Measurements from ENCODE around the gene AMIGO3. TPM values are rescaled to one million over a fixed set of nuclear protein-coding genes. Genes with fewer than 3 reads are reported as not detected.
"Not testable (repeated sequence)": the region's sequence is repeated elsewhere in the genome, so short reads cannot be mapped to it uniquely, and the experiment has no call there.

The AMIGO3 gene
- total RNA-seq (2014; rRNA removed; shearing (Covaris generic); ENCODE audit: low replicate concordance): 2.1 TPM in 1 of 2 replicates, not detected in the other

GRCh38 chr3:49719214-49719884 is at the start of gene AMIGO3:
Gene AMIGO3 (minus strand): TSS chr3:49719684. CDS start chr3:49719465, 219 bp downstream.
- Histone ChIP-seq H3K27me3 (no peaks in the 10 kb centered on the region), H3K4me3 (no peak within 1 kb of the TSS), H3K9me3 (no peaks in the 10 kb centered on the region), H3K36me3 (peaks cover 3% of the 10 kb centered on the region; the same call in 1 of the 2 replicates)
- DNase-seq: peak; percentile 74

GRCh38 chr3:49763981-49764380 is 44.5 kb upstream of the AMIGO3 start:
- DNase-seq: no peak
- Histone ChIP-seq H3K27me3 (no peaks in the 10 kb centered on the region), H3K4me3 (no peak overlapping the region)

GRCh38 chr3:49761661-49762060 is 42.2 kb upstream of the AMIGO3 start:
- H3K9me3 ChIP-seq: no peaks in the 10 kb centered on the region
- H3K27me3 ChIP-seq: no peaks in the 10 kb centered on the region
- H3K4me3 ChIP-seq: no peak overlapping the region
- H3K36me3 ChIP-seq: no peaks in the 10 kb centered on the region
- DNase-seq: no peak

More at GRCh38 chr3:49763981-49764380, 44.5 kb upstream of the AMIGO3 start:
- Histone ChIP-seq H3K36me3 (no peaks in the 10 kb centered on the region), H3K9me3 (no peaks in the 10 kb centered on the region)

- H3K4me3 ChIP-seq: no peak overlapping the region
- DNase-seq: no peak
- H3K27me3 ChIP-seq: no peaks in the 10 kb centered on the region
- no peaks in the 10 kb centered on the region for H3K9me3 ChIP-seq
- no peaks in the 10 kb centered on the region for H3K36me3 ChIP-seq
These were observed 39.7 kb upstream of the AMIGO3 start for GRCh38 chr3:49759226-49759625.

GRCh38 chr3:49757197-49757596 is 37.7 kb upstream of the AMIGO3 start:
- no peak overlapping the region for H3K4me3 ChIP-seq
- H3K27me3 ChIP-seq: no peaks in the 10 kb centered on the region
- H3K36me3 ChIP-seq: no peaks in the 10 kb centered on the region
- H3K9me3 ChIP-seq: no peaks in the 10 kb centered on the region
- no peak for DNase-seq

- H3K9me3 ChIP-seq: no peaks in the 10 kb centered on the region
- H3K27me3 ChIP-seq: no peaks in the 10 kb centered on the region
- H3K4me3 ChIP-seq: no peak overlapping the region
- no peaks in the 10 kb centered on the region for H3K36me3 ChIP-seq
- no peak for DNase-seq
These were observed 36.6 kb upstream of the AMIGO3 start for GRCh38 chr3:49756036-49756435.

- DNase-seq: no peak
- Histone ChIP-seq H3K27me3 (no peaks in the 10 kb centered on the region), H3K9me3 (no peaks in the 10 kb centered on the region), H3K36me3 (no peaks in the 10 kb centered on the region), H3K4me3 (no peak overlapping the region)
These were observed 35.1 kb upstream of the AMIGO3 start for GRCh38 chr3:49754536-49754935.

GRCh38 chr3:49751501-49751900 is 32.0 kb upstream of the AMIGO3 start:
- no peak for DNase-seq
- no peaks in the 10 kb centered on the region for H3K27me3 ChIP-seq

GRCh38 chr3:49750056-49750455 is 30.6 kb upstream of the AMIGO3 start:
- H3K36me3 ChIP-seq: no peaks in the 10 kb centered on the region
- DNase-seq: no peak
- no peaks in the 10 kb centered on the region for H3K9me3 ChIP-seq
- H3K4me3 ChIP-seq: no peak overlapping the region
- no peaks in the 10 kb centered on the region for H3K27me3 ChIP-seq

More at GRCh38 chr3:49751501-49751900, 32.0 kb upstream of the AMIGO3 start:
- Histone ChIP-seq H3K36me3 (no peaks in the 10 kb centered on the region), H3K9me3 (no peaks in the 10 kb centered on the region), H3K4me3 (no peak overlapping the region)

GRCh38 chr3:49748874-49749273 is 29.4 kb upstream of the AMIGO3 start:
- H3K36me3 ChIP-seq, DNase-seq, H3K4me3 ChIP-seq, H3K9me3 ChIP-seq, H3K27me3 ChIP-seq: not testable (repeated sequence)

GRCh38 chr3:49747792-49748480 is 28.5 kb upstream of the AMIGO3 start:
- no peak overlapping the region for H3K4me3 ChIP-seq
- no peaks in the 10 kb centered on the region for H3K9me3 ChIP-seq
- H3K36me3 ChIP-seq: no peaks in the 10 kb centered on the region
- H3K27me3 ChIP-seq: no peaks in the 10 kb centered on the region
- no peak for DNase-seq

GRCh38 chr3:49745986-49746385 is 26.5 kb upstream of the AMIGO3 start:
- Histone ChIP-seq H3K9me3 (no peaks in the 10 kb centered on the region), H3K4me3 (no peak overlapping the region), H3K36me3 (no peaks in the 10 kb centered on the region), H3K27me3 (no peaks in the 10 kb centered on the region)
- DNase-seq: no peak

GRCh38 chr3:49740427-49740826 is 20.9 kb upstream of the AMIGO3 start:
- no peaks in the 10 kb centered on the region for H3K27me3 ChIP-seq
- H3K4me3 ChIP-seq: no peak overlapping the region
- H3K36me3 ChIP-seq: no peaks in the 10 kb centered on the region; the same call in 1 of the 2 replicates
- no peaks in the 10 kb centered on the region for H3K9me3 ChIP-seq
- DNase-seq: no peak

GRCh38 chr3:49738067-49738713 is 18.7 kb upstream of the AMIGO3 start:
- Histone ChIP-seq H3K4me3 (no peak overlapping the region), H3K27me3 (no peaks in the 10 kb centered on the region), H3K36me3 (no peaks in the 10 kb centered on the region; the same call in none of the 2 replicates), H3K9me3 (no peaks in the 10 kb centered on the region)
- no peak for DNase-seq

GRCh38 chr3:49734752-49735151 is 15.3 kb upstream of the AMIGO3 start:
- no peaks in the 10 kb centered on the region for H3K27me3 ChIP-seq
- no peaks in the 10 kb centered on the region; the same call in none of the 2 replicates for H3K36me3 ChIP-seq
- no peak for DNase-seq
- H3K4me3 ChIP-seq: no peak overlapping the region
- no peaks in the 10 kb centered on the region for H3K9me3 ChIP-seq

- H3K27me3 ChIP-seq: no peaks in the 10 kb centered on the region
- no peak for DNase-seq
- H3K4me3 ChIP-seq: no peak overlapping the region
- H3K36me3 ChIP-seq: no peaks in the 10 kb centered on the region; the same call in none of the 2 replicates
- H3K9me3 ChIP-seq: no peaks in the 10 kb centered on the region
These were observed 14.1 kb upstream of the AMIGO3 start for GRCh38 chr3:49733551-49733950.

GRCh38 chr3:49732597-49732996 is 13.1 kb upstream of the AMIGO3 start:
- H3K36me3 ChIP-seq: no peaks in the 10 kb centered on the region; the same call in none of the 2 replicates
- no peak overlapping the region for H3K4me3 ChIP-seq
- H3K9me3 ChIP-seq: no peaks in the 10 kb centered on the region
- DNase-seq: no peak
- H3K27me3 ChIP-seq: no peaks in the 10 kb centered on the region

Data from MG63 (cell line).